Parathyroid adenoma (tissue), 2 donors: ENCODE results near the gene HCFC2.

Experiments
- H2AFZ ChIP-seq: fragments of 300-600 bp; sonication (generic); one replicate; pipeline ENCODE4 v1.7.0; 2017; ENCODE audit warnings: antibody characterized with exemption, mild to moderate bottlenecking
- H3K27ac ChIP-seq: fragments of 300-600 bp; sonication (generic); one replicate; pipeline ENCODE4 v1.7.0; 2017
- H3K27me3 ChIP-seq: fragments of 300-600 bp; sonication (generic); one replicate; pipeline ENCODE4 v1.7.0; 2017; ENCODE audit warnings: low read length; ENCODE audit not compliant: control insufficient read depth, insufficient read depth
- H3K36me3 ChIP-seq: fragments of 300-600 bp; sonication (generic); one replicate; pipeline ENCODE4 v1.7.0; 2017; ENCODE audit warnings: low read length; ENCODE audit not compliant: control insufficient read depth, insufficient read depth
- H3K4me1 ChIP-seq: fragments of 300-600 bp; sonication (generic); one replicate; pipeline ENCODE4 v1.7.0; 2017; ENCODE audit warnings: control low read depth
- H3K4me2 ChIP-seq: fragments of 300-600 bp; sonication (generic); one replicate; pipeline ENCODE4 v1.7.0; 2017; ENCODE audit warnings: low read length
- H3K4me3 ChIP-seq: fragments of 300-600 bp; sonication (generic); one replicate; pipeline ENCODE4 v1.7.0; 2017; ENCODE audit warnings: low read depth, low read length
- H3K79me2 ChIP-seq: fragments of 300-600 bp; sonication (generic); one replicate; pipeline ENCODE4 v1.7.0; 2017; ENCODE audit warnings: control low read depth
- H3K9ac ChIP-seq: fragments of 300-600 bp; sonication (generic); one replicate; pipeline ENCODE4 v1.7.0; 2017; ENCODE audit warnings: mild to moderate bottlenecking
- H3K9me3 ChIP-seq: fragments of 300-600 bp; sonication (generic); one replicate; pipeline ENCODE4 v1.7.0; 2017; ENCODE audit warnings: low read length; ENCODE audit not compliant: control insufficient read depth
- CTCF ChIP-seq: fragments of 300-600 bp; sonication (generic); IDR thresholded peaks from one replicate; pipeline ENCODE4 v1.7.0; 2017; ENCODE audit warnings: antibody characterized with exemption, mild to moderate bottlenecking
- donor health status: primary hyperparathyroidism.

HCFC2 gene

DNA sequence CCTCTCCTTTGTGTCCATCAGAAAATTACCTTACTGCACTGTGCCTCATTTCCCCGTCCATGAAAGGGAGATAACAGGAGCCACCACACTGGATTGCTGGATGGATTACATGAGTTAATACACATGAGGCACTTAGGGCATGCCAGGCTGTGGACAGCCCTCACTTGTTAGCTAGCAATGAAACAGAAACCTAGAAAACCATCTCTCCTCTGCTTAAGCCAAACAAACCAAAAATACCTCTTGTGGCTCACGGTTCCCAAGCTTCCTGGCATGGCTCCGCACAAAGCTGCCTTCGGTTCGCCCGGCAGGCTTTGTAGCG, 660 bp upstream of the HCFC2 start:
- Histone ChIP-seq H2AFZ (peak overlapping the region; percentile 98), H3K27me3 (no peaks in the 10 kb centered on the region), H3K4me2 (peak overlapping the region; percentile 95), H3K9me3 (no peaks in the 10 kb centered on the region), H3K4me1 (peaks cover 4% of the 10 kb centered on the region), H3K4me3 (peak overlapping the region; percentile 90), H3K9ac (peak overlapping the region; percentile 5), H3K79me2 (peaks cover 17% of the 10 kb centered on the region), H3K36me3 (no peaks in the 10 kb centered on the region), H3K27ac (peak overlapping the region; percentile 61)
- TF ChIP-seq CTCF = no peak

DNA sequence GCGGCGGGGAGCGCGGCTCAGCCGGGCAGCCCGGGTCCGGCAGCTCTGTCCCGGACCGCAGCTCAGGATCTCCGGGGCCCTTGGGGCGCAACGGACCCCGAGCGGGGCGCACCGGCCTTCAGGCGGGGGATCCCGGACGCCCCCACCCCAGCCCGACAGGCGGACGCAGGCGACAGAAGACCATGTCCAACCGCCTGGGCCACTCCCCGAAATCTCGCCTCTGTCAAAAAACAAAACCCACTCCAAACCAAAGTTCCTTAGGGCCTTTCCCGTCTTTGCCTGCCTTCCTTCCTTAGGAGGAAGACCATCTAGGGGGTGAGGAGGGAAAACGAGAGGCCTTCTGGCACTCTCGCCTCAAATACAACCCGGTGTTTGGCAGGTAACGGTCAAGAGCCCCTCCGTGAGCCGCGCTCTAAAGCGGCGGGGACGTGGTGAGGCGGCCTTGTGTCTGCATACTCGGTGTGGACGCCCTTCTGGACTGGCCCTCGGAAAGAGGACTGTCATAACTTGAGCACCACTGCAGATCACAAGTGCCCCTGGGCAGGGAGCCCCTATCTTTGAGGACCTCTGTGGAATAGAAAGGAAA, 604 bp downstream of the HCFC2 start:
- TF ChIP-seq CTCF = no peak
- peak overlapping the region; percentile 90 for H3K4me3 ChIP-seq
- H3K79me2 ChIP-seq = peaks cover 17% of the 10 kb centered on the region
- no peaks in the 10 kb centered on the region for H3K9me3 ChIP-seq
- peaks cover 4% of the 10 kb centered on the region for H3K4me1 ChIP-seq
- peak overlapping the region; percentile 24 for H3K9ac ChIP-seq
- peak overlapping the region; percentile 61 for H3K27ac ChIP-seq
- no peaks in the 10 kb centered on the region for H3K36me3 ChIP-seq
- peak overlapping the region; percentile 98 for H2AFZ ChIP-seq
- peak overlapping the region; percentile 90 for H3K4me2 ChIP-seq
- no peaks in the 10 kb centered on the region for H3K27me3 ChIP-seq

GRCh38 chr12:104072099-104072498, 7.8 kb downstream of the HCFC2 start:
- Histone ChIP-seq H3K79me2 (peaks cover 12% of the 10 kb centered on the region), H3K27ac (no peak overlapping the region), H3K4me1 (no peaks in the 10 kb centered on the region), H3K9me3 (no peaks in the 10 kb centered on the region), H3K9ac (no peak overlapping the region), H3K27me3 (no peaks in the 10 kb centered on the region), H3K4me3 (no peak overlapping the region), H2AFZ (no peak overlapping the region), H3K4me2 (no peak overlapping the region), H3K36me3 (no peaks in the 10 kb centered on the region)
- no peak for TF ChIP-seq CTCF

GRCh38 chr12:104073699-104074098, 9.4 kb downstream of the HCFC2 start:
- H3K27ac ChIP-seq = no peak overlapping the region
- H3K27me3 ChIP-seq = no peaks in the 10 kb centered on the region
- H3K4me2 ChIP-seq = no peak overlapping the region
- H3K36me3 ChIP-seq = no peaks in the 10 kb centered on the region
- H3K4me1 ChIP-seq = no peaks in the 10 kb centered on the region
- H2AFZ ChIP-seq = no peak overlapping the region
- no peak overlapping the region for H3K9ac ChIP-seq
- no peak for TF ChIP-seq CTCF
- peaks cover 18% of the 10 kb centered on the region for H3K79me2 ChIP-seq
- no peaks in the 10 kb centered on the region for H3K9me3 ChIP-seq
- no peak overlapping the region for H3K4me3 ChIP-seq

DNA sequence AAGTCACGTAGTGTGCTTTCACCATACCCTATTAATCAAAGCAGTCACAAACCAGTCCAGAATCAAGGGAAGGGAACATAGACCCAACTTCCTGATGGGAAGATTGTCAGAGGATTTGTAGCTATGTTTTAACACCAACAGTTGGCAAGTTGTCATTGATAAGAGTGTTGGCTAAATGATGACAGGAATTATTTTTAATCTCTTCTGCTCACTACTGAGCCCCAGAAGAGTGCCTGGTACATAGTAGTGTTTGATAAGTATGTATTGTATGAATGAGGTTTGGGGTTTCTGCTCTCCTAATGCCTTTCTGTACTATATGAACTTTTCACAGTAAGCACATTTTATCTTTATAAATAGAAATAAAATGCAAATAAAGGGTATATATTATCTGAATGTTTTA, 14.7 kb downstream of the HCFC2 start:
- H3K27me3 ChIP-seq = no peaks in the 10 kb centered on the region
- H3K36me3 ChIP-seq = no peaks in the 10 kb centered on the region
- peaks cover 15% of the 10 kb centered on the region for H3K79me2 ChIP-seq
- H3K9ac ChIP-seq = no peak overlapping the region
- no peak overlapping the region for H3K4me2 ChIP-seq
- H3K4me1 ChIP-seq = no peaks in the 10 kb centered on the region
- H3K4me3 ChIP-seq = no peak overlapping the region
- no peak overlapping the region for H3K27ac ChIP-seq
- no peak for TF ChIP-seq CTCF
- H2AFZ ChIP-seq = no peak overlapping the region
- H3K9me3 ChIP-seq = no peaks in the 10 kb centered on the region
